Prostate gland (tissue), 2 donors: ENCODE results near the gene CORIN. TPM values are rescaled to one million over a fixed set of nuclear protein-coding genes. Genes with fewer than 3 reads are reported as not detected.
"Not testable (repeated sequence)": the region's sequence is repeated elsewhere in the genome, so short reads cannot be mapped to it uniquely, and the experiment has no call there.

Source experiments
- DNase-seq: peaks from one replicate; pipeline ENCODE4 v3.0.0-alpha.2; 2019; ENCODE audit warnings: low spot score
- H3K27ac ChIP-seq, 2 donors: fragments of 200-600 bp; sonication (generic); 2 replicates each; pipeline ENCODE4 v1.5.1; 2017 to 2019
- H3K27me3 ChIP-seq: fragments of 200-600 bp; sonication (generic); replicated peaks from 2 replicates; pipeline ENCODE4 v1.5.1; 2019; ENCODE audit not compliant: insufficient read depth
- H3K36me3 ChIP-seq, 2 donors: fragments of 200-600 bp; sonication (generic); 1 replicate in 1 of 2; 2 replicates in 1 of 2; pipeline versions ENCODE4 v1.5.1 to v1.8.1; 2017 to 2019
- H3K4me1 ChIP-seq: fragments of 200-600 bp; sonication (generic); replicated peaks from 2 replicates; pipeline ENCODE4 v1.5.1; 2019
- H3K4me3 ChIP-seq, 2 donors: fragments of 200-600 bp; sonication (generic); 2 replicates each; pipeline ENCODE4 v1.5.1; 2017 to 2019
- H3K9me3 ChIP-seq: fragments of 200-600 bp; sonication (generic); 2 replicates; pipeline ENCODE4 v1.5.1; 2017
- POLR2A ChIP-seq: fragments of 450-650 bp; IDR thresholded peaks from one replicate; pipeline ENCODE4 v1.6.1; 2016; ENCODE audit warnings: antibody characterized with exemption, mild to moderate bottlenecking
- POLR2AphosphoS5 ChIP-seq: sonication (generic); formaldehyde crosslinking; IDR thresholded peaks from one replicate; pipeline ENCODE4 v1.6.1; 2017; ENCODE audit warnings: antibody characterized with exemption
- WGBS: methylation state at CpG from one replicate; pipeline ENCODE4 v1.1.5; 2018; 5-methylcytosine and 5-hydroxymethylcytosine counted together
- intact Hi-C: fragments of 100-400 bp; cut with DNase I; formaldehyde crosslinking; loops from one replicate; pipeline ENCODE4 v1.14.2; 2022
- total RNA-seq, 2 donors: library from RNA; depleted of rRNA; stranded (reverse); fragments of >200 nt; gene quantifications; one replicate each; pipeline ENCODE4 v1.1.0, GENCODE V29; 2016
- TF ChIP-seq, protein P1 (sequence below), 4 experiments: fragments of 200-600 bp in 2 of 4; fragments of 450-650 bp in 2 of 4; sonication (generic) in 2 of 4; IDR thresholded peaks; 1 replicate in 3 of 4; 2 replicates in 1 of 4; pipeline ENCODE4 v1.5.1; 2016 to 2019; ENCODE audit warnings: antibody characterized with exemption in 4 of 4, mild to moderate bottlenecking in 2 of 4, moderate library complexity in 2 of 4

The CORIN gene
- total RNA-seq, 2 donors from 2014 or later: 6.0 to 7.7 TPM

- no peak for DNase-seq
- no peak overlapping the region for H3K27ac ChIP-seq
- 91% methylated on average over 6 of the region's 6 CpGs for WGBS
- H3K36me3 ChIP-seq: no peaks in the 10 kb centered on the region
- intact Hi-C loops: no loop called here
- H3K9me3 ChIP-seq: no peaks in the 10 kb centered on the region
- peaks cover 2% of the 10 kb centered on the region for H3K27me3 ChIP-seq
- TF ChIP-seq, protein P1, sequence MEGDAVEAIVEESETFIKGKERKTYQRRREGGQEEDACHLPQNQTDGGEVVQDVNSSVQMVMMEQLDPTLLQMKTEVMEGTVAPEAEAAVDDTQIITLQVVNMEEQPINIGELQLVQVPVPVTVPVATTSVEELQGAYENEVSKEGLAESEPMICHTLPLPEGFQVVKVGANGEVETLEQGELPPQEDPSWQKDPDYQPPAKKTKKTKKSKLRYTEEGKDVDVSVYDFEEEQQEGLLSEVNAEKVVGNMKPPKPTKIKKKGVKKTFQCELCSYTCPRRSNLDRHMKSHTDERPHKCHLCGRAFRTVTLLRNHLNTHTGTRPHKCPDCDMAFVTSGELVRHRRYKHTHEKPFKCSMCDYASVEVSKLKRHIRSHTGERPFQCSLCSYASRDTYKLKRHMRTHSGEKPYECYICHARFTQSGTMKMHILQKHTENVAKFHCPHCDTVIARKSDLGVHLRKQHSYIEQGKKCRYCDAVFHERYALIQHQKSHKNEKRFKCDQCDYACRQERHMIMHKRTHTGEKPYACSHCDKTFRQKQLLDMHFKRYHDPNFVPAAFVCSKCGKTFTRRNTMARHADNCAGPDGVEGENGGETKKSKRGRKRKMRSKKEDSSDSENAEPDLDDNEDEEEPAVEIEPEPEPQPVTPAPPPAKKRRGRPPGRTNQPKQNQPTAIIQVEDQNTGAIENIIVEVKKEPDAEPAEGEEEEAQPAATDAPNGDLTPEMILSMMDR (IDR thresholded peaks at IDR 0.05): no peak
- TF ChIP-seq POLR2A (no peak), POLR2AphosphoS5 (no peak)
- no peak overlapping the region for H3K4me3 ChIP-seq
- H3K4me1 ChIP-seq: no peaks in the 10 kb centered on the region
These were observed 74.6 kb downstream of the CORIN start for GRCh38 chr4:47763279-47763678.

GRCh38 chr4:47762376-47763266 lies 75.2 kb downstream of the CORIN start:
- TF ChIP-seq POLR2A: no peak
- TF ChIP-seq, protein P1 (IDR thresholded peaks at IDR 0.05): no peak
- TF ChIP-seq POLR2AphosphoS5: no peak
- Histone ChIP-seq H3K27ac (no peak overlapping the region), H3K4me1 (no peaks in the 10 kb centered on the region), H3K4me3 (no peak overlapping the region), H3K9me3 (no peaks in the 10 kb centered on the region), H3K36me3 (no peaks in the 10 kb centered on the region), H3K27me3 (peaks cover 2% of the 10 kb centered on the region)
- intact Hi-C loops: no loop called here
- DNase-seq: no peak
- 72% methylated on average over 2 of the region's 2 CpGs for WGBS

- H3K36me3 ChIP-seq, H3K27ac ChIP-seq, H3K9me3 ChIP-seq, intact Hi-C loops, H3K4me3 ChIP-seq, H3K4me1 ChIP-seq, H3K27me3 ChIP-seq, DNase-seq: not testable (repeated sequence)
- WGBS: 82% methylated on average over 9 of the region's 9 CpGs
These were observed 84.6 kb downstream of the CORIN start for GRCh38 chr4:47753316-47753715.

DNA sequence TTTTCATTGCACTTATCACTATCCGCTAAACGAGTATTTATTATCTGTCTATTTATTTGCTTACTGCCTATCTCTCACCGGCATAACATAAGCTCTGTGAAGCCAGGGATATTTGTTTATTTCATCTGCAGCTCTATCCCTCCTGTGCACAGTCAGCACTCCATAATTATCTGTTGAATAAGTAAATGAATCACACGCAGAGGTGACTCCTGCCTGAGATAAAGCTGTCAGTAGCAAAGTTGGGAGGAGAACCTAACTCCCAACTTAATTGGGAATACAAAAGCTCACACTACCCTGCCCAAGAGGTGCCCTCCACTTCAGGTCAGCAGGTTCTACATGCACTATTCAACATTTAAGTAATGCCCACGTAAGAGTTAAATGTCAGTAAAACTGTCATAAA lies 85.7 kb downstream of the CORIN start:
- Histone ChIP-seq H3K9me3 (no peaks in the 10 kb centered on the region), H3K4me3 (no peak overlapping the region), H3K4me1 (no peaks in the 10 kb centered on the region), H3K27me3 (no peaks in the 10 kb centered on the region), H3K36me3 (no peaks in the 10 kb centered on the region), H3K27ac (no peak overlapping the region)
- intact Hi-C loops: no loop called here
- 61% methylated on average over 5 of the region's 5 CpGs for WGBS
- TF ChIP-seq POLR2AphosphoS5: no peak
- no peak for TF ChIP-seq POLR2A
- no peak for DNase-seq

DNA sequence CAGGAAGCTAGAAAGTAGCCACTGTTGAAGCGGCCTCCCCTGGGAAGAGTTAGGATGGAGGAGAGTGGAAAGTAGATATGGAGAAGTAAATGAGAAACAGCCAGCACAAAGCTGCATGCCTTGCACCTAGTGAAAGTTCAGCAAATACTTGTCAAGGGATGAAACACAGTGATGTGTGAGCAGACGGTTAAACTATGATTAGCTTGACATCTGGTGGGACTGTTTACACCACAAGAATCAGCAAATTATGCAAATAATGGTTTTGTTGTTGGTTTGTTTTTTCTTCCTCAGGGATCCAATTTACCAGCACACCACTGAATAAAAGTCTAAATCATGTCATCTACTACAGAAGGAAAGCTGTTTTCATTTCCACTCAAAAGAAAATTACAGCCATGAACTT lies 87.1 kb downstream of the CORIN start:
- TF ChIP-seq POLR2A (no peak), POLR2AphosphoS5 (no peak)
- TF ChIP-seq, protein P1 (IDR thresholded peaks at IDR 0.05): no peak
- H3K27me3 ChIP-seq: no peaks in the 10 kb centered on the region
- H3K4me3 ChIP-seq: no peak overlapping the region
- intact Hi-C loops: no loop called here
- no peak for DNase-seq
- 82% methylated on average over 2 of the region's 2 CpGs for WGBS
- H3K36me3 ChIP-seq: no peaks in the 10 kb centered on the region
- H3K4me1 ChIP-seq: no peaks in the 10 kb centered on the region
- H3K9me3 ChIP-seq: no peaks in the 10 kb centered on the region
- no peak overlapping the region for H3K27ac ChIP-seq

- no peak overlapping the region for H3K4me3 ChIP-seq
- H3K27me3 ChIP-seq: no peaks in the 10 kb centered on the region
- intact Hi-C loops: no loop called here
- H3K4me1 ChIP-seq: no peaks in the 10 kb centered on the region
- TF ChIP-seq POLR2AphosphoS5 (no peak), POLR2A (no peak)
- TF ChIP-seq, protein P1 (IDR thresholded peaks at IDR 0.05): no peak
- no peaks in the 10 kb centered on the region for H3K36me3 ChIP-seq
- no peak for DNase-seq
- no peaks in the 10 kb centered on the region for H3K9me3 ChIP-seq
- 78% methylated on average over 4 of the region's 4 CpGs for WGBS
- no peak overlapping the region for H3K27ac ChIP-seq
These were observed 88.0 kb downstream of the CORIN start for GRCh38 chr4:47749858-47750257.
